Measurements from ENCODE around the gene IRF8.

The IRF8 gene

GRCh38 chr16:85891776-85892166 is 7.2 kb upstream of the IRF8 start:
- TF ChIP-seq, protein P1, sequence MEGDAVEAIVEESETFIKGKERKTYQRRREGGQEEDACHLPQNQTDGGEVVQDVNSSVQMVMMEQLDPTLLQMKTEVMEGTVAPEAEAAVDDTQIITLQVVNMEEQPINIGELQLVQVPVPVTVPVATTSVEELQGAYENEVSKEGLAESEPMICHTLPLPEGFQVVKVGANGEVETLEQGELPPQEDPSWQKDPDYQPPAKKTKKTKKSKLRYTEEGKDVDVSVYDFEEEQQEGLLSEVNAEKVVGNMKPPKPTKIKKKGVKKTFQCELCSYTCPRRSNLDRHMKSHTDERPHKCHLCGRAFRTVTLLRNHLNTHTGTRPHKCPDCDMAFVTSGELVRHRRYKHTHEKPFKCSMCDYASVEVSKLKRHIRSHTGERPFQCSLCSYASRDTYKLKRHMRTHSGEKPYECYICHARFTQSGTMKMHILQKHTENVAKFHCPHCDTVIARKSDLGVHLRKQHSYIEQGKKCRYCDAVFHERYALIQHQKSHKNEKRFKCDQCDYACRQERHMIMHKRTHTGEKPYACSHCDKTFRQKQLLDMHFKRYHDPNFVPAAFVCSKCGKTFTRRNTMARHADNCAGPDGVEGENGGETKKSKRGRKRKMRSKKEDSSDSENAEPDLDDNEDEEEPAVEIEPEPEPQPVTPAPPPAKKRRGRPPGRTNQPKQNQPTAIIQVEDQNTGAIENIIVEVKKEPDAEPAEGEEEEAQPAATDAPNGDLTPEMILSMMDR (IDR thresholded peaks at IDR 0.05; ENCODE audit: control insufficient read depth, extremely low read depth, insufficient read depth), result no peak
- no peak for DNase-seq (ENCODE audit: low read depth)
- H3K4me3 ChIP-seq (ENCODE audit: low read depth, low read length), result no peak overlapping the region

DNA sequence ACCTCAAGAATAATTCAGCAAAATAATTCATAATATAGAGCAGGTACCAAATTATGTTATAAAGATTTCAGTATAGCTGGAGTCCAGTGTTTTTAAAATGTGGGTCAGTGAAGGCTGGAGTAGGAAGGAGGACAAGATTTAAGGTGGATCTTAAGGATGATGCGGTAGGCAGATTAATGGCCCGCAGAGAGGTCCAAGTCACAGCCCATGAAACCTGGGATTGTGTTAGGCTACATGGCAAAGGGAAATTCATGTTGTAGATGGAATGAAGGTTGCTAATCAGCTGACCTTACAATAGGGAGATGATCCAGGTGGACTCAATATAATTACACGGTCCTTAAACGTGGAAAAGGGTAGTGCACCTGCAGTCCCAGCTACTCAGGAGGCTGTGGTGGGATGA is 6.2 kb upstream of the IRF8 start:
- TF ChIP-seq, protein P1 (IDR thresholded peaks at IDR 0.05; ENCODE audit: control insufficient read depth, extremely low read depth, insufficient read depth), result no peak
- no peak overlapping the region for H3K4me3 ChIP-seq (ENCODE audit: low read depth, low read length)
- DNase-seq (ENCODE audit: low read depth), result no peak

DNA sequence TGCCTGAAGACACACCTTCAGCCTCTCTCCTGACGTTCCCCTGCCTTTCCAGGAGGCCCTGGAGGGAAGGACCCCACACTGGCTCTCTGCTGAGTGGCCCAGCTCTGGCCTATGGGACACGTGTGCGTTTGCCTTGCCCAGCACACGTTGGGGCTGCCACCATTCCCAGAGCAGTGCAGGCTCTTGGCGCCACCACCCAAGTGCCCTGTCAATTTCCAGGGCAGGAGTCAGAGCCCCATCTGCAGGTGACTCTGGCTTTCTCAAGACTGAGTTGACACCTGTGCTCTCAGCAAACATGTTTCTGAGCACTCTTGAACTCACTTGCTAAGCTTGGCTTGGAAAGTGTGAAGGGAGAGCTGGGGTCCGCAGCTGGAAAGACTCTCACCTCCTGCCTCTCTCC is 4.7 kb upstream of the IRF8 start:
- peak; percentile 4 for DNase-seq (ENCODE audit: low read depth)
- TF ChIP-seq, protein P1 (IDR thresholded peaks at IDR 0.05; ENCODE audit: control insufficient read depth, extremely low read depth, insufficient read depth), result peak; percentile 33; the same call in 1 of the 2 replicates
- no peak overlapping the region for H3K4me3 ChIP-seq (ENCODE audit: low read depth, low read length)

GRCh38 chr16:85897382-85897781 is 1.6 kb upstream of the IRF8 start:
- no peak overlapping the region for H3K4me3 ChIP-seq (ENCODE audit: low read depth, low read length)
- no peak for DNase-seq (ENCODE audit: low read depth)
- TF ChIP-seq, protein P1 (IDR thresholded peaks at IDR 0.05; ENCODE audit: control insufficient read depth, extremely low read depth, insufficient read depth), result 0 out of 2 replicates have a peak, but pooled peaks have one; percentile 12

DNA sequence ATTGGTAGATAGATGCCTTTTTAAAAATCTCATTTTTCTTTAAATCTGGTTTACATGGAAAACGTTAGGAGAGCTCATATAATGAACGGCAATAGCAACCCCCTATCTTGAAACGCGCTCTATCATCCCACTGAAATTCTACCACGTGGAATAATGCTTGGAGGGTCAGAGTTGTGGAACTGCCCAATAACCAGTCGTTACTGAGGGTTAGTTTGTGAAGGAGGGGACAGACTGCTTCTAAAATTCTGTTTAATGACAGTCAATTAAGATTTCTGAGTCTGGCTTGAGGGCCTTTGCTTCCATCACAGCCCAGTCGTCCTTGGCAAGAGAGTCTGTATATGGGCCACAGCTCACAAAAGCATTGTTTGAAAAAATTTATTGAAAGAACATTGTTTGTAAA is 482 bp downstream of the IRF8 start:
- TF ChIP-seq, protein P1 (IDR thresholded peaks at IDR 0.05; ENCODE audit: control insufficient read depth, extremely low read depth, insufficient read depth), result no peak
- H3K4me3 ChIP-seq (ENCODE audit: low read depth, low read length), result no peak overlapping the region
- no peak for DNase-seq (ENCODE audit: low read depth)

DNA sequence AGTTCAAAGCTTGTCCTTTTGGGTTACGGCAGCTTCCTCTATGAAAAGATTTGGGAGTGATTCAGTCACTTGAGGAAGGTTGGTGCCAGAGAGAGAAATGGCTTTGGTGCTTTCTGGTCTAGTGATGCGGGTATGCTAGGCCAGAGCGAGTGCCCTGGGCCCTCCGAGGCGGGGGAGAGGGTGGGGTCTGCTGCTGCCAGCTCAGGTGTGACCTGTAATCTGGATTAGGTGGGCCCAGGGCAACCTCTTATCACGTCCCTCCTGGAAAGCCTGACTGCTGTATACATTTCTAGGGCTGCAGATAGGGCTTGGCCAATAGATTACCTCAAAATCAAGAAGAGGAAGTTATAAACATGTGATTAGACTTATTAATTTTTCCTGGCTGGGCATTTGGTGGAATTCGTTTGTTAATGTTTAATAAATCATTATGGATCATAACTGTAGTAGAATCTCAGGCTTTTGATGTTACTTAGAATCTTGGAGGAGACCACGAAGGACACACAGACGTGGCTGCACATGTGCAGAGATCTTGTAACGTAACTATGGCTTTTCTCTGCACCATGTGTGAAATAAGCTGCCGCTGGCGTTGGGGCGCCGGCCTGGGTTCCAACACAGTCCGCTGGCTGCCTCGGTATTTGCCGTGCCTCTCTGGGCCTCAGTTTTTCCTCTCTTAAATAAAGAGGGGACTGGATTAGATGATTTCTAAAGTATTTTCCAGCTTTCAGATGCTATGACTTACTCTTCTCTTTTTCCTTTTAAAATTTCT is 1.2 kb downstream of the IRF8 start:
- no peak for DNase-seq (ENCODE audit: low read depth)
- no peak overlapping the region for H3K4me3 ChIP-seq (ENCODE audit: low read depth, low read length)
- TF ChIP-seq, protein P1 (IDR thresholded peaks at IDR 0.05; ENCODE audit: control insufficient read depth, extremely low read depth, insufficient read depth), result no peak

DNA sequence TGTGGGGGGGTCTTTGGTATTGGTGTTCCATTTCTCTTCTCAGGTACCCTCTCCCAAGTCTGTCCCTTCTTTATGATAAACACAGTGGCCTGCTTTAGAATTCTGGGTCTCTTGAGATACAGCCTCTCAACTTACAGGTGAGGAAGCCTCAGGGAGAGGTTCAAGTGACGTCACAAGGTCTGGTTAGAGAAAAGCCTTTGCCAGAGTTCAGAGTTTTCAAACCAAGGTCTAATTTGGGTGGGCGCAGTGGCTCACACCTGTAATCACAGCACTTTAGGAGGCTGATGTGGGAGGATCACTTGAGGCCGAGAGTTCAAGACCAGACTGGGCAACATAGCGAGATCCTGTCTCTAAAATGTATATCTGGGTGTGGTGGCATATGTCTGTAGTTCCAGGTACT is 2.1 kb downstream of the IRF8 start:
- DNase-seq (ENCODE audit: low read depth), result no peak
- TF ChIP-seq, protein P1 (IDR thresholded peaks at IDR 0.05; ENCODE audit: control insufficient read depth, extremely low read depth, insufficient read depth), result no peak
- H3K4me3 ChIP-seq (ENCODE audit: low read depth, low read length), result no peak overlapping the region

All from LNCaP clone FGC (cell line).